Fibroblast of lung (primary cell): ENCODE data around the gene TRPM3. TPM values are rescaled to one million over a fixed set of nuclear protein-coding genes. Genes with fewer than 3 reads are reported as not detected.

Source experiments
- DNase-seq, 2 donors: peaks; one replicate each; pipeline versions ENCODE4 v3.0.0 to v3.0.0-alpha.2; 2010; ENCODE audit warnings: low read depth in 2 of 2
- H2AFZ ChIP-seq: 2 replicates; pipeline ENCODE4 v1.5.1; 2012; ENCODE audit warnings: low read length, control low read depth, inconsistent platforms
- H3K27ac ChIP-seq: 2 replicates; pipeline ENCODE4 v1.5.1; 2011; ENCODE audit warnings: low read length, control low read depth; ENCODE audit not compliant: insufficient read depth
- H3K27me3 ChIP-seq: 2 replicates; pipeline ENCODE4 v1.5.1; 2011; ENCODE audit warnings: mild to moderate bottlenecking, low read length; ENCODE audit not compliant: control insufficient read depth, insufficient read depth
- H3K36me3 ChIP-seq: 2 replicates; pipeline ENCODE4 v1.5.1; 2011; ENCODE audit warnings: low read length; ENCODE audit not compliant: control insufficient read depth, insufficient read depth
- H3K4me1 ChIP-seq: 2 replicates; pipeline ENCODE4 v1.5.1; 2011; ENCODE audit warnings: low read length; ENCODE audit not compliant: control insufficient read depth, insufficient read depth; ENCODE audit errors: extremely low read depth
- H3K4me2 ChIP-seq: 2 replicates; pipeline ENCODE4 v1.5.1; 2011; ENCODE audit warnings: low read length, control low read depth; ENCODE audit not compliant: insufficient read depth; ENCODE audit errors: extremely low read depth
- H3K4me3 ChIP-seq, 4 experiments: fragments of 200-600 bp in 1 of 4; sonication (generic) in 1 of 4; replicated peaks in 1 of 4; 2 replicates each; pipeline ENCODE4 v1.5.1; 2011 to 2016; ENCODE audit warnings: low read length in 4 of 4, low read depth in 3 of 4, mild to moderate bottlenecking in 3 of 4, control low read depth in 2 of 4, inconsistent platforms in 1 of 4, mixed read lengths in 1 of 4; ENCODE audit not compliant: insufficient read depth in 1 of 4; ENCODE audit errors: control extremely low read depth in 1 of 4
- H3K79me2 ChIP-seq: 2 replicates; pipeline ENCODE4 v1.5.1; 2012; ENCODE audit warnings: mild to moderate bottlenecking, low read length, inconsistent platforms; ENCODE audit not compliant: control insufficient read depth, insufficient read depth
- H3K9ac ChIP-seq: 2 replicates; pipeline ENCODE4 v1.5.1; 2011; ENCODE audit warnings: mild to moderate bottlenecking, low read length, control low read depth; ENCODE audit not compliant: insufficient read depth
- H3K9me3 ChIP-seq: 2 replicates; pipeline ENCODE4 v1.5.1; 2012; ENCODE audit warnings: low read depth, low read length; ENCODE audit not compliant: control insufficient read depth, insufficient read depth
- H4K20me1 ChIP-seq: 2 replicates; pipeline ENCODE4 v1.5.1; 2011; ENCODE audit warnings: low read length; ENCODE audit not compliant: control insufficient read depth, insufficient read depth; ENCODE audit errors: extremely low read depth
- CTCF ChIP-seq, 2 donors: IDR thresholded peaks in 1 of 2; conservative IDR thresholded peaks in 1 of 2; 1 replicate in 1 of 2; 2 replicates in 1 of 2; pipeline ENCODE4 v1.5.1; 2011 to 2012; ENCODE audit warnings: low read length in 2 of 2, control low read depth in 1 of 2, inconsistent platforms in 1 of 2, low read depth in 1 of 2, mild to moderate bottlenecking in 1 of 2
- EZH2 ChIP-seq: IDR thresholded peaks from 2 replicates; pipeline ENCODE4 v1.5.1; 2012; ENCODE audit warnings: low read length, control low read depth, mild to moderate bottlenecking; ENCODE audit errors: missing control alignments
- polyA plus RNA-seq, 2 donors: library from polyadenylated mRNA; depleted of rRNA in 1 of 2; stranded (reverse) in 1 of 2; unstranded in 1 of 2; fragments of >200 nt; gene quantifications; 2 replicates each; pipeline ENCODE4 v1.2.1, GENCODE V29; 2011 to 2012; ENCODE audit warnings: missing spikeins in 1 of 2
- total RNA-seq: library from RNA; depleted of rRNA; stranded (reverse); fragments of >200 nt; gene quantifications from 2 replicates; pipeline ENCODE4 v1.2.1, GENCODE V29; 2014

TRPM3 gene
- total and polyA plus RNA-seq, 2 donors (not counting 1 experiment from before 2014, with no cell fraction given): 0.05 to 0.50 TPM

- Histone ChIP-seq H3K9me3 (no peaks in the 10 kb centered on the region), H3K79me2 (no peaks in the 10 kb centered on the region), H3K27me3 (no peaks in the 10 kb centered on the region), H4K20me1 (no peaks in the 10 kb centered on the region), H3K27ac (no peak overlapping the region), H3K4me2 (no peak overlapping the region), H2AFZ (no peak overlapping the region), H3K4me3 (no peak overlapping the region), H3K9ac (no peak overlapping the region), H3K4me1 (no peaks in the 10 kb centered on the region), H3K36me3 (no peaks in the 10 kb centered on the region)
- no peak for TF ChIP-seq EZH2
- no peak for TF ChIP-seq CTCF (conservative IDR thresholded peaks at IDR 0.05 in 1 of 2, IDR thresholded peaks at IDR 0.05 in 1 of 2; ENCODE audit: low read depth in 1 of 2, low read length in 2 of 2)
- DNase-seq: no peak
Observed at GRCh38 chr9:71097671-71098070, 23.8 kb downstream of the TRPM3 start.

DNA sequence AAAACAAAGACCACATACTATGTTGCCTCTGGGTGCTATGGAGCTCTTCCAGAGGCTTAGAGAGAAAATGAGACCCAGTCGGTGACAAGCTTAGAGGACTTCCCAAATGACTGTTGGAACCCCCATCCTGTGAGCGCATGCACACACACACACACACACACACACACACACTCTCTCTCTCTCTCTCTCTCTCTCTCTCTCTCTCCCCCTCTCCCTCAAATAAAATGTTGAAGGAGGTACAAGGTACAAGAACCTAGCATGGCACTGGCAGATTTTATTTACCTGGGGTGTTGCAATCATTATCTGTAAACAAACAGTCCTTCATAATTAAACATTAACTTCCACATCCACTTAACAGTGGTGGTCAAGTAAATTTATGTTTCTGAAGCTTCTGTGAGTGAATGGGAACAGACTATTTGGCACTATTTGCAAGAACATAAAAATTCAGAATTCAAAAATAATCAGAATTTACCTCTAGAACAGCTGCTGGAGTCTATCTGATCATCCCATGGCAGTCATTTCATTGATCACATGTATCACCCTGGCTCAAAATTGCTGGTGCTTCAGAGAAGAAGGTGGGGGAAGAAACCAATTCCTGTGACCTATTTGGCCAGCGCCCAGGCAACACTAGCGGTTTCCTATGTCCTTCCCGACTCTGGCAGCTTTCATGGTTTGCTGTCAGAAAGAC lies 24.9 kb downstream of the TRPM3 start:
- Histone ChIP-seq H3K4me2 (no peak overlapping the region), H3K79me2 (no peaks in the 10 kb centered on the region), H3K27me3 (no peaks in the 10 kb centered on the region), H2AFZ (no peak overlapping the region), H3K36me3 (no peaks in the 10 kb centered on the region), H3K4me1 (no peaks in the 10 kb centered on the region), H3K9ac (no peak overlapping the region), H4K20me1 (no peaks in the 10 kb centered on the region), H3K4me3 (no peak overlapping the region), H3K9me3 (no peaks in the 10 kb centered on the region), H3K27ac (no peak overlapping the region)
- DNase-seq: no peak
- no peak for TF ChIP-seq CTCF (conservative IDR thresholded peaks at IDR 0.05 in 1 of 2, IDR thresholded peaks at IDR 0.05 in 1 of 2; ENCODE audit: low read depth in 1 of 2, low read length in 2 of 2)
- no peak for TF ChIP-seq EZH2

DNA sequence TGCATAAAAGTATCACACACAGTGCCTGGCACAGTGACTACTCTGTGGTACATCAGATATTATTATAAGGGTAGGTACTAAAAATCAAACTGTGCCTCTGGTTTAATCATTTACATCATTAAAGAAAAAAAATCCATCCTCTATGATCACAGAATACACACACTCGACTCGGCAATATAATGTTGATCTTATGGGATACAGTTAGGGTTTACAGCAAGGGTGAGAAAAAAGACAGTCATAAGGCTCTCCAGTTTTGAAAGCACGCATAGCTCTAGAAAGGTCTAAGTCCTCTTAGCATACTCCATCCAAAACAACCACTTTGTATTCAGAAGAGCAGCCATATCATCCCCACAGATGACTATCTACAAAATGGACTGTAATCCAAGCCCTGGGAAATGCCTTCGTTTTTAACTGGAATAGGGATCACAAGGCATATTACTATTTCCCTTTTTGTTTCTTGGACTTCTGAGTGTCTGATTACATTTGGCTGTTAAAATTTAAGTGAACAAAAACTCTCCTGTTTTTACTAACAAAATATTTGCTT lies 26.6 kb downstream of the TRPM3 start:
- H3K27me3 ChIP-seq: no peaks in the 10 kb centered on the region
- H2AFZ ChIP-seq: no peak overlapping the region
- no peak for DNase-seq
- H3K9me3 ChIP-seq: no peaks in the 10 kb centered on the region
- H3K27ac ChIP-seq: no peak overlapping the region
- no peak overlapping the region for H3K9ac ChIP-seq
- TF ChIP-seq CTCF (conservative IDR thresholded peaks at IDR 0.05 in 1 of 2, IDR thresholded peaks at IDR 0.05 in 1 of 2; ENCODE audit: low read depth in 1 of 2, low read length in 2 of 2): no peak
- TF ChIP-seq EZH2: no peak
- H3K79me2 ChIP-seq: no peaks in the 10 kb centered on the region
- H4K20me1 ChIP-seq: no peaks in the 10 kb centered on the region
- no peaks in the 10 kb centered on the region for H3K36me3 ChIP-seq
- H3K4me2 ChIP-seq: no peak overlapping the region
- no peak overlapping the region for H3K4me3 ChIP-seq
- H3K4me1 ChIP-seq: no peaks in the 10 kb centered on the region
